ENCODE results near the gene TRIP13. TPM values are rescaled to one million over a fixed set of nuclear protein-coding genes. Genes with fewer than 3 reads are reported as not detected.

Gene TRIP13
- total and polyA plus RNA-seq, 10 donors, result 1.0 to 5.4 (median 2.4) TPM

DNA sequence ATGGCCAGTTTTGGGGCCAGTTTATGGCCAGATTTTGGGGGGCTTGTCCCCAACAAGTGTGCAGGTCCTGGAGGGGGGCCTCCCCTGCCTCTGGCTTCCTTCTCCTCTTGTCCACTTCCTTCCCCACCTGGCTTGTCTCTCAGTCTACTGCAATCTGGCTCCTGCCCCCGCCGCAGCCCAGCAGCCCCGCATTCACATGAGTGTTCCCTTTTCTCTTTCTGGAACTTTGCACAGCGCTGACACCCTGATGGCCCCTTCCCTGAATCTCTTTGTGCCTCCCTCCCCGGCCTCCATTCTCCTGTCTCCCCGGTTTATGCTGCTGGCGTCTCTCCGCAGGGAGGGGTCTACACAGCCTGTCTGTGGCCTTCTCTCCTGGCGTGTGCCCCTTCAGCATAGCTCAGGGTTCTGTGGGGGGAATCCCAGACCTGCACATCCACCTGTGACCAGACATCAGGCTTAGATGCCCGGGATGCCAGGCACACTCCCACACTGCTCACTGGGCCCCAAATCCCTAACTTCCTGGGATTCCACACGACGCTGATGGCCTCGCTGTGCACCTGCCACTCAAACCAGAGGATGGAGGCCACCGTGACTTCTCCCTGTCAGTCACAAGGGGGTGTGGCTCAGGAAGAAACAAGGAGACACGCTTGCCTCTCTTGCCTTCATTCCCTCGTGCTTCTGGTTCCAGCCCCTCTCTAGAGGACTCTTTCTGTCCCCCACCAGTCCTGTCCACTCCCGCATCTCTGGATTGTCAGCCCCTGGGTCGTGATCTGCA is 17.5 kb downstream of the TRIP13 start:
- H3K4me1 ChIP-seq, result no peaks in the 10 kb centered on the region
- no peaks in the 10 kb centered on the region for H3K9me3 ChIP-seq
- H3K4me3 ChIP-seq, result no peak overlapping the region
- no peak for DNase-seq
- TF ChIP-seq POLR2AphosphoS5 (IDR thresholded peaks at IDR 0.05), result no peak
- TF ChIP-seq, protein P1, sequence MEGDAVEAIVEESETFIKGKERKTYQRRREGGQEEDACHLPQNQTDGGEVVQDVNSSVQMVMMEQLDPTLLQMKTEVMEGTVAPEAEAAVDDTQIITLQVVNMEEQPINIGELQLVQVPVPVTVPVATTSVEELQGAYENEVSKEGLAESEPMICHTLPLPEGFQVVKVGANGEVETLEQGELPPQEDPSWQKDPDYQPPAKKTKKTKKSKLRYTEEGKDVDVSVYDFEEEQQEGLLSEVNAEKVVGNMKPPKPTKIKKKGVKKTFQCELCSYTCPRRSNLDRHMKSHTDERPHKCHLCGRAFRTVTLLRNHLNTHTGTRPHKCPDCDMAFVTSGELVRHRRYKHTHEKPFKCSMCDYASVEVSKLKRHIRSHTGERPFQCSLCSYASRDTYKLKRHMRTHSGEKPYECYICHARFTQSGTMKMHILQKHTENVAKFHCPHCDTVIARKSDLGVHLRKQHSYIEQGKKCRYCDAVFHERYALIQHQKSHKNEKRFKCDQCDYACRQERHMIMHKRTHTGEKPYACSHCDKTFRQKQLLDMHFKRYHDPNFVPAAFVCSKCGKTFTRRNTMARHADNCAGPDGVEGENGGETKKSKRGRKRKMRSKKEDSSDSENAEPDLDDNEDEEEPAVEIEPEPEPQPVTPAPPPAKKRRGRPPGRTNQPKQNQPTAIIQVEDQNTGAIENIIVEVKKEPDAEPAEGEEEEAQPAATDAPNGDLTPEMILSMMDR (IDR thresholded peaks at IDR 0.05 in 8 of 11, conservative IDR thresholded peaks at IDR 0.05 in 3 of 11), result no peak
- TF ChIP-seq POLR2A (IDR thresholded peaks at IDR 0.05), result no peak
- 92 to 95% (median 93%) methylated on average over 18 of the region's 18 CpGs for WGBS, 5 donors
- peaks cover 0 to 55% (median 0%) of the 10 kb centered on the region in 6 donors for H3K36me3 ChIP-seq
- no peaks in the 10 kb centered on the region for H3K27me3 ChIP-seq (replicated peaks in 1 of 7)
- intact Hi-C loops (cut with DNase I; ENCODE audit: low total_unique reads), result no loop called here
- no peak overlapping the region for H3K27ac ChIP-seq

DNA sequence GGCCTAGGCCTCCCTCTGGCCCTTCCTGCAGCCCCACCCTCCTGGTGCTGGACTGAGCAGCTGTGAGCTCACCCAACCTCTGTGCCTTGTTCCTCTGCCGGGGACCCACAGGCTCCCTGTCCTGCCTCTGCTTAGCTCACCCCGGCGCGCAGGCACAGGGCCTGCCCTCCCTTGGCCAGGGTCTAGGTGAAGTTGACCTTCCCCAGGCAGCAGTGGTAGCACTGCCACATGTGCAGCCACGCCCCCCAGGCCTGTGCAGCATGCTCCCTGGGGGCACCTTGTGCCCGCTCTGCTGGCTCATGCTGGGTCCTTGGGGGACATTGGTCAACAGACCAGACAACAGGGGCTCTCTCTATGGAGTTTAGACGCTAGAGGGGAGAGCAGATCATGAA is 18.1 kb downstream of the TRIP13 start:
- no peak for DNase-seq
- no peak for TF ChIP-seq POLR2A (IDR thresholded peaks at IDR 0.05)
- no peak for TF ChIP-seq POLR2AphosphoS5 (IDR thresholded peaks at IDR 0.05)
- TF ChIP-seq, protein P1 (IDR thresholded peaks at IDR 0.05 in 8 of 11, conservative IDR thresholded peaks at IDR 0.05 in 3 of 11), result no peak
- no peaks in the 10 kb centered on the region for H3K9me3 ChIP-seq
- intact Hi-C loops (cut with DNase I; ENCODE audit: low total_unique reads), result no loop called here
- H3K27ac ChIP-seq, result no peak overlapping the region
- H3K27me3 ChIP-seq (replicated peaks in 1 of 7), result no peaks in the 10 kb centered on the region
- WGBS, 5 donors, result 93 to 97% (median 95%) methylated on average over 5 to 7 of the region's 7 CpGs
- H3K4me1 ChIP-seq, result no peaks in the 10 kb centered on the region
- no peak overlapping the region for H3K4me3 ChIP-seq
- H3K36me3 ChIP-seq, result peaks cover 0 to 55% (median 0%) of the 10 kb centered on the region in 6 donors

DNA sequence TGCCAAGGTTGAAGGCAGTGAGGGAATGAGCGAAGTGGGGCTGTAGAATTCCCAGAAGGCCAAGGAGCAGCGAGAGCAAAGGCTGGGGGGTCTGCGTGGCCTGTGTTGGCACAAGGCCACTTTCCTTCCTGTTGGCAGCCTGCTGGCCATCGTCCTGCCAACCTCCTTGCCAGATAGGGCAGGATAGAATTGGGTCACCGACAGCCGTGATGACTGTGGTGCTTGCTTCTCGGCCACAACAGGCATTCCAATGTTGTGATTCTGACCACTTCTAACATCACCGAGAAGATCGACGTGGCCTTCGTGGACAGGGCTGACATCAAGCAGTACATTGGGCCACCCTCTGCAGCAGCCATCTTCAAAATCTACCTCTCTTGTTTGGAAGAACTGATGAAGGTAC is 18.9 kb downstream of the TRIP13 start:
- Histone ChIP-seq H3K4me3 (no peak overlapping the region), H3K36me3 (peaks cover 0 to 60% (median 0%) of the 10 kb centered on the region in 6 donors), H3K9me3 (no peaks in the 10 kb centered on the region), H3K27me3 (replicated peaks in 1 of 7) (no peaks in the 10 kb centered on the region), H3K27ac (no peak overlapping the region), H3K4me1 (no peaks in the 10 kb centered on the region)
- intact Hi-C loops (cut with DNase I; ENCODE audit: low total_unique reads), result no loop called here
- WGBS, 5 donors, result 83 to 91% (median 86%) methylated on average over 11 of the region's 11 CpGs
- no peak for DNase-seq
- TF ChIP-seq, protein P1 (IDR thresholded peaks at IDR 0.05 in 8 of 11, conservative IDR thresholded peaks at IDR 0.05 in 3 of 11), result no peak
- TF ChIP-seq POLR2AphosphoS5 (IDR thresholded peaks at IDR 0.05) (no peak), POLR2A (IDR thresholded peaks at IDR 0.05) (no peak)

DNA sequence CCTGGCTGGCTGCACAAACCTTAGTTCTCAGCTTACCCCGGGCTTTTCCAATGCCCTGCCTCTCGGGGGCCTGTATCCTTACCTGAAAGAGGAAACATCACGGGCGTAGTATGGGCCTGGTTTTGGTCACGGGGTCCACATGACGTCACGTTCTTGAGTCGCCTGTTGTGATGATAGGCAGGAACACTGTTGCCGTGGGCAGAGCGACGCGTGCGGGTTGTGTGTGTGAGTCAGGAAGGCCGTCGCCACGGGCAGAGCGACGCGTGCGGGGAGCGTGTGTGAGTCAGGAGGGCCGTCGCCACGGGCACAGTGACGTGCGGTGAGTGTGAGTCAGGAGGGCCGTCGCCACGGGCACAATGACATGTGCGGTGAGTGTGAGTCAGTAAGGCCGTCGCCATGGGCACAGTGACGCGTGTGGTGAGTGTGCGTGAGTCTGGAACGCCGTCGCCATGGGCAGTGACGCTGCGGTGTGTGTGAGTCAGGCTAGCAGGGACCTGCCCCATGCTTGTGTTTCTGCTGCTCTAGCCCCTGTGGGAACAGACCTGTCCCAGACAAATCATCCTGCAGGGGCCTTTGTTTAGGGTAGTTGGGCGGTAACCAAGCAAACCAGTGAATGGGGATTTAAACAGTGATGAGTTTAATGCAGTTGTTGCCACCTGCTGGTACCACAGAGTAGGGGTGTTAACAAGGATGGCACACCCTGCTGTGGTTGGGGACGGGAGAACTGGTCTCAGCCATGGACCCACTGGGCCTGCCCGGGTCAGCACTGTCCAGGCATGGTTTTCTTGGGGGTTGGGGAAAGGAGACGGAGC is 19.8 kb downstream of the TRIP13 start:
- DNase-seq, result no peak
- H3K9me3 ChIP-seq, result no peaks in the 10 kb centered on the region
- TF ChIP-seq, protein P1 (IDR thresholded peaks at IDR 0.05 in 8 of 11, conservative IDR thresholded peaks at IDR 0.05 in 3 of 11), result no peak
- TF ChIP-seq POLR2AphosphoS5 (IDR thresholded peaks at IDR 0.05) (no peak), POLR2A (IDR thresholded peaks at IDR 0.05) (no peak)
- H3K4me1 ChIP-seq, result no peaks in the 10 kb centered on the region
- H3K27me3 ChIP-seq (replicated peaks in 1 of 7), result no peaks in the 10 kb centered on the region
- no peak overlapping the region for H3K27ac ChIP-seq
- 89 to 96% (median 93%) methylated on average over 44 of the region's 44 CpGs for WGBS, 5 donors
- no peak overlapping the region for H3K4me3 ChIP-seq
- intact Hi-C loops (cut with DNase I; ENCODE audit: low total_unique reads), result no loop called here
- H3K36me3 ChIP-seq, result peaks cover 0 to 52% (median 0%) of the 10 kb centered on the region in 6 donors

All from spleen (tissue), 11 donors.